NCI-H748 (cell line): ENCODE results near the gene CST9L.

ENCODE experiments used
- DNase-seq: peaks from one replicate; lab custom pipeline; 2025; ENCODE audit not compliant: unreplicated experiment; lab: John Stamatoyannopoulos, UW

Gene CST9L

GRCh38 chr20:23586735-23587525 lies 18.6 kb upstream of the CST9L start:
- DNase-seq: no peak

- no peak for DNase-seq
These were observed 17.8 kb upstream of the CST9L start for GRCh38 chr20:23585808-23586734.

DNA sequence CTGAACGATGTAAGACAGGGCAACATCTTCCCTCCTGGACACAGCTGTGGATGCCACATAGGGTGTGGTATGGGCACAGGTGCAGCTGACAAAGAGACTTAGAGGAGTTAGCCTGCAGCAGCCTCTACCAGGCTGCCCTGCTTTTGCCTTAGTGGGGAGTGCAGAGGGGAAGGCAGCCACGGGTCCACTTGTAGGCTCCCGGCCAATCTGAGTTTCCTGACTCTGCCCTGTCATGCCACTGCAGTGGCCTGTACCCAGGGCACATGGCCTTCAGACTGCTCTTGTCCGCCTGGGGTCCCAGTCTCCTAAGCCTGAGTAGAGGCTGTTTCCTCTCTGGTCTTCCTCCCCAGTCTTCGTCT lies 17.1 kb upstream of the CST9L start:
- no peak for DNase-seq

- no peak for DNase-seq
These were observed 16.3 kb upstream of the CST9L start for GRCh38 chr20:23584434-23585199.

DNA sequence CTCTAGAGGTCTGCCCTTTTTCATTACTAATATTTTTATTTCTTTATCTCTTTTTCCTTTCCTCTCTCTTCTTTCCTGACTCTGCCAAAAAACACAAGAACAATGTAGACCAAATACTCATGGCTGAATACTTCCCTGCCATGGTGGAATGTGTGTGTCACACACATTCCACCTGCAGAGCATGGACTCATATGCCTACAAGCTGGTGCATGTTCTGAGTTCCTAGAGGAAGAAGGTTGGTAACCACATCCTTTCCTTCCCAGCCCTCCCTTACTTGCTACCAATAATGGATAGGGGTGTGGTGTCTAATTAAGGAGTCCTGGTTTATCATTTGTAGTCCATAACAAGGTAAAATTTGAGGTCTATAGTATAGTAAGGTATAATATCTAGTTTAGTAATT lies 15.2 kb upstream of the CST9L start:
- no peak for DNase-seq

DNA sequence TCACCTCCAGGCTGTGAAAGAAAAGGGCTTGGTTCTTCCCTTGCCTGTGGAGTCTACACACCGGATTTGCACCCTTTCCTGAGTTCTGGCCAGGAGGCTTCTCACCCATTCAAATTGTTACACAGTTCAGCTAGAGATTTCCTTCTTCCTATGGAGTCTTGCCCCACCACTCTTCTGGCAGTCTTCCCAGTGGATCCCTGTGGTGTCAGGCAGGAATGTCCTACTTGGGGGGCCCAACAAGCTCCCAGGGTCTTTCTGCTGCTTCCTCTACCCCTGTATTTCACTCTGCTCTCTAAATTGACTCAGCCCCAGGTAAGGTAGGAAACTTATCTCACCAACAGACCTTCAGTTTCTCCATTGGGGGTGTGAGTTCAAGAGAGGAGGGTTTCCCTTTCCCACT lies 14.0 kb upstream of the CST9L start:
- no peak for DNase-seq

DNA sequence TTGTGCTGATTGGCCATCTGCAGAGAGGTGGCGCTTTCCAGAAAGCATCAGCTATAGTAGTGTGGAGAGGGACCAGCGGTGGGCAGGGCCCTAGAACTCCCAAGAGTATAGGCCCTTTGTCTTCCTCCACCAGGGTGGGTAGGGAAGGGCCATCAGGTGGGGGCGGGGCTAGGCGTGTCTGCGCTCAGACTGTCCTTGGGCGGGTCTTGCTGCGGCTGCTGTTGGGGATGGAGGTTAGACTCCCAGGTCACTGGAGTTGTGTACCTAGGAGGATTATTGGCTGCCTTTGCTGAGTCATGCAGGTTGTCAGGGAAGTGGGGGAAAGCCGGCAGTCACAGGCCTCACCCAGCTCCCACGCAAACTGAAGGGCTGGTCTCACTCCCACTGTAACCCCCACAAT lies 13.5 kb upstream of the CST9L start:
- peak; percentile 34 for DNase-seq

GRCh38 chr20:23574977-23575376 lies 6.7 kb upstream of the CST9L start:
- no peak for DNase-seq

GRCh38 chr20:23570178-23570760 lies 2.0 kb upstream of the CST9L start:
- no peak for DNase-seq

- DNase-seq: no peak
These were observed 1.3 kb upstream of the CST9L start for GRCh38 chr20:23569570-23569969.

GRCh38 chr20:23568971-23569330 lies 667 bp upstream of the CST9L start:
- DNase-seq: no peak

DNA sequence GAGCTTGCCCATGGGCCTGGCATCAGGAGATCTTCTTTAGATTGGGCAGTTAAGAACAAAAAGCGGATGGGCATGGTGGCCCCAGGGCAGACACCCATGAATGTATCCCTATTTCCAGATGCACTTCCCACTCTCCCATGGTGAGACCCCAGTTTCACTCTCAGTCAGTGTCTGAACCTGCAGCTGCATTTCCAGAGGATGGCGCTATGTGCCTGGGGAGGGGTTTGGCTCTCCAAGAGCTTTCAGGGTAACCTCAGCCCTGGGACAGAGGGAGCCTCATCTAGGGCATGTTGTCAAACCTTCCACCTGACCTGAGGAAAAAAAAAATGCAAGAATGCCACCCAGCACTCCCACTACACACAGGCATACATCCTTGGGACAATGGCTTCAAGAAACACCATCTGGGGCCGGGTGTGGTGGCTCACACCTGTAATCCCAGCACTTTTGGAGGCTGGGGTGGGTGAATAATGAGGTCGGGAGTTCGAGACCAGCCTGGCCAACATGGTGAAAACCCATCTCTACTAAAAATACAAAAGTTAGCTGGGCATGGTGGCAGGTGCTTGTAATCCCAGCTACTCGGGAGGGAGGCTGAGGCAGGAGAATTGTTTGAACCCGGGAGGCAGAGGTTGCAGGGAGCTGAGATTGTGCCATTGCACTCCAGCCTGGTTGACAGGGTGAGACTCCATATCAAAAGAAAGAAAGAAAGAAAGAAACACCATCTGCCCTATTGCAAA lies 1.9 kb downstream of the CST9L start:
- DNase-seq: no peak

- no peak for DNase-seq
These were observed 2.7 kb downstream of the CST9L start for GRCh38 chr20:23565503-23566045.

DNA sequence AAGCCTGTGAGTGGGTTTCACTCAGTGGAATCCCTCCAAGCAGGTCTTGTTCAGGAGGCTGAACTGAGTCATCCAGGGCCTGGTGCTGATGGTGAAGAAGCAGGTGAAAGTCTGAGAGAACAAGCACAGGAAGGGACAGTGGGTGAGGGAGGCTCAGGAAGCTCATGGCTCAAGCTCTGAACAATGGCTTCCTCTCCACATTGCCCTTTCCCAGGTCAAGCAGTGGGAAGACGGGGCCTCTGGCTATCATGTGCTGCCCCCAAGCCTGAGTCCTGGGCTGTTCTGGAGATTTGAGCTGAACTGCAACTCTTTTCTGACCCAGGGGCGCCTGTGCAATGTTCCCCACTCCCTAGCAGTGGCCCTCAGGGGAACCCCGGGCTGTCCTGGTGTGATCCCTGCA lies 3.4 kb downstream of the CST9L start:
- no peak for DNase-seq

DNA sequence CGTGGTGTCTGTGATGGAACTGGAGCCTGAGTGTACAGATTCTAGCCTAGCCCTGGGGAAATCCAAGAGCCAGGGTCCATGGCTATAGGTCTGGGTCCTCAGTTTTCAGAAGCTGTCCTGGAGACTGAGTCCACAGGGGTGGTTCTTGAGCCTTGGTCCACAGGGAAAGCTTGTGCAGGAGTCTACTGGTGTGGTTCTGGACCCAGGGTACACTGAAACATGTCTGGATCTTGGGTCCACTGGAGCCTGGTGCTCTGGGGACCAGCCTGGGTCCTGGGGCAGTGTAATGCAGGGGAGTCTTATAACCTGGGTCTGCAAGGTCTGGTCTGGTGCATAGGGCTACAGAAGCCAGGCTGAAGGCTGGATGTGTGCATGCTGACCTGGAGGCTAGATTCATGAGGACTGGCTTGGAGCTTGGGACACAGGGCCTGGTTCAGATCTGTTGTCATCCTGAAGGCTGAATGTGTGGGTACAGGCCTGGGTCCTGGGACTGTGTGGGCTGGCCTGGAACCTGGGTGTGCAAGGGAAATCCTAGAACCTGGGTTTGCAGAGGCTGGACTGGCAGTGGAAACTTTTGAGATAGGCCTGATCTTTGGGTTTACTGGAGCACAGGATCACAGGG lies 5.5 kb downstream of the CST9L start:
- no peak for DNase-seq

- no peak for DNase-seq
These were observed 13.9 kb downstream of the CST9L start for GRCh38 chr20:23554401-23554800.

- no peak for DNase-seq
These were observed 16.5 kb downstream of the CST9L start for GRCh38 chr20:23551786-23552185.

DNA sequence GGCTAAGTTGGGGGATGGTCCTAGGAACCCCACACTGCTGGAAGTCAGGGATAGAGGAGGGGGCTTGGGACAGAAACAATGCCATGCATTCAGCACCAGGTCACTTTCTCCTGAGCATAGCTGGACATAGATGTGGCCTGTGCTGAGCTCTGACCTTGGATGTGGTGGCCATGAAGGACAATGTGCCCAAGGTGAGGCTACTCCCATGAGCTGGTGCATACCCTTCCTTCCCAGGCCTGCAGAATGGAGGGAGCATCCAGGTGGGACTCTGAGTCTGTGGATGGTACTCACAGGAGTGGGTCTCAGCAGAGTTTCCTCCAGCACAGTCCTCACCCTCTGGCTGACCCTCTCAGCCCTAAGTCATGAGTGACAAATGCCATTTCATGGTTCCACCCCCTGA lies 16.9 kb downstream of the CST9L start:
- DNase-seq: no peak

DNA sequence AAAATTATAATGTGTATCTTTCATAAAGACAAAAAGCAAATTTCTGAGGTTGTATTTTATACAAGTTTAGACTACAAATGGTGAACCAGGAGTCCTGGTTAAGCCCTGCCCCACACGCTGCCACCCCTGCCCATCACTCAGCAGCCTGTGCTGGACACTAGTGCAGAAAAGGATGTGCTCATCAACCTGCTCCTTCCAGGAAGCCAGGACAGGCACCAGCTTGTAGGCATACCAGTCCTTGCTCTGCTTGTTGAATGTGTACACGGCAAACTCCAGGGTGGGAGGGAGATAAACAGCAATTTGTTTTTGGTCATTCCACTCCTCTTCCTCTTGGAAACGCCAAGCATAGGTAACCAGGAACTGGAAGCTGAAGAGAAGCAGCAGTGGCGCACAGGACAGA lies 18.1 kb downstream of the CST9L start:
- no peak for DNase-seq

DNA sequence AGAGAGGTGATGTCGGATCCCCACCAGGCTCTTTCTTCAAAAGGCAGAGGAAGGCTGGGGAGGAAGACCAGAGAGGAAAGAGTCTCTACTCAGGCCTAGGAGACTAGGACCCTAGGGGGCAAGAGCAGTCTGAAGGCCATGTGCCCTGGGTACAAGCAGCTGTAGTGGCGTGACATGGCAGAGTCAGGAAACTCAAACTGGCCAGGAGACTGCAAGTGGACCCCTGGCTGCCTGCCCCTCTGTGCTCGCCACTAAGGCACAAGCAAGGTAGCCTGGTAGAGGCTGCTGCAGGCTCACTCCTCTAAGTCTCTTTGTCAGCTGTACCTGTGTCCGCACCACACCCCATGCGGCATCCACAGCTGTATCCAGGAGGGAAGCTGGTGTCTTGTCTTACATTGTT lies 19.9 kb downstream of the CST9L start:
- DNase-seq: no peak
